HEK293 (cell line): ENCODE results near the gene TRIM44.

Experiments
- CTCF ChIA-PET: fragments of 350-600 bp; formaldehyde crosslinking; extraction: SDS; loops from one replicate; lab custom pipeline; 2021; ENCODE audit warnings: antibody characterized with exemption; lab: Yijun Ruan, JAX
- POLR2A ChIA-PET: fragments of 300-600 bp; formaldehyde crosslinking; extraction: SDS; loops from one replicate; lab custom pipeline; 2020; ENCODE audit warnings: antibody characterized with exemption, inconsistent platforms; lab: Yijun Ruan, JAX
- H3K27ac ChIP-seq: fragments of 200-500 bp; sonication (Bioruptor generic); 2 replicates; pipeline ENCODE4 v1.5.1; 2014; ENCODE audit warnings: low read depth, low read length, control low read depth, inconsistent platforms; ENCODE audit errors: extremely low read depth
- H3K36me3 ChIP-seq, 2 experiments: fragments of 200-500 bp in 1 of 2; sonication (Bioruptor generic) in 1 of 2; 1 replicate in 1 of 2; 2 replicates in 1 of 2; pipeline ENCODE4 v1.5.1; 2014 to 2017; ENCODE audit warnings: inconsistent platforms in 2 of 2, low read length in 2 of 2; ENCODE audit not compliant: control insufficient read depth in 2 of 2, insufficient read depth in 1 of 2
- H3K4me1 ChIP-seq: fragments of 200-500 bp; sonication (Bioruptor generic); 2 replicates; pipeline ENCODE4 v1.5.1; 2014; ENCODE audit warnings: mild to moderate bottlenecking, low read length, inconsistent platforms; ENCODE audit not compliant: control insufficient read depth, insufficient read depth
- H3K4me3 ChIP-seq: 2 replicates; pipeline ENCODE4 v1.5.1; 2011; ENCODE audit warnings: low read depth, mild to moderate bottlenecking, control low read depth, low read length, moderate library complexity
- H3K9me3 ChIP-seq: fragments of 200-500 bp; sonication (Bioruptor generic); 2 replicates; pipeline ENCODE4 v1.5.1; 2014; ENCODE audit warnings: low read depth, low read length, inconsistent platforms; ENCODE audit not compliant: control insufficient read depth, insufficient read depth
- SP2 ChIP-seq: fragments of 450-650 bp; formaldehyde crosslinking; IDR thresholded peaks from 2 replicates; pipeline ENCODE4 v1.5.1; 2016; ENCODE audit warnings: missing biosample characterization, missing genetic modification characterization
- ZBTB11 ChIP-seq: fragments of 450-650 bp; formaldehyde crosslinking; conservative IDR thresholded peaks from 2 replicates; pipeline ENCODE4 v1.5.1; 2016; ENCODE audit warnings: low read depth, missing biosample characterization, missing genetic modification characterization
- ZBTB8A ChIP-seq: fragments of 450-650 bp; formaldehyde crosslinking; IDR thresholded peaks from 2 replicates; pipeline ENCODE4 v1.5.1; 2016; ENCODE audit warnings: missing biosample characterization, missing genetic modification characterization
- ZFHX2 ChIP-seq: fragments of 450-650 bp; formaldehyde crosslinking; conservative IDR thresholded peaks from 2 replicates; pipeline ENCODE4 v1.5.1; 2016; ENCODE audit warnings: missing biosample characterization, missing genetic modification characterization
- ZFP37 ChIP-seq: fragments of 450-650 bp; formaldehyde crosslinking; IDR thresholded peaks from 2 replicates; pipeline ENCODE4 v1.5.1; 2016; ENCODE audit warnings: missing biosample characterization, missing genetic modification characterization
- ZNF239 ChIP-seq: fragments of 450-650 bp; formaldehyde crosslinking; IDR thresholded peaks from 2 replicates; pipeline ENCODE4 v1.5.1; 2016; ENCODE audit warnings: missing biosample characterization, missing genetic modification characterization
- ZNF311 ChIP-seq: fragments of 450-650 bp; formaldehyde crosslinking; IDR thresholded peaks from 2 replicates; pipeline ENCODE4 v1.5.1; 2017; ENCODE audit warnings: missing biosample characterization, missing genetic modification characterization, borderline replicate concordance
- ZNF37A ChIP-seq: fragments of 450-650 bp; IDR thresholded peaks from 2 replicates; pipeline ENCODE4 v1.5.1; 2018; ENCODE audit warnings: missing biosample characterization, missing genetic modification characterization
- ZNF530 ChIP-seq: fragments of 450-650 bp; formaldehyde crosslinking; IDR thresholded peaks from 2 replicates; pipeline ENCODE4 v1.5.1; 2016; ENCODE audit warnings: low read depth, missing biosample characterization, missing genetic modification characterization
- ZNF555 ChIP-seq: fragments of 450-650 bp; formaldehyde crosslinking; conservative IDR thresholded peaks from 2 replicates; pipeline ENCODE4 v1.5.1; 2017; ENCODE audit warnings: missing biosample characterization, mild to moderate bottlenecking, missing genetic modification characterization, inconsistent platforms
- ZNF571 ChIP-seq: fragments of 450-650 bp; formaldehyde crosslinking; IDR thresholded peaks from 2 replicates; pipeline ENCODE4 v1.5.0; 2017; ENCODE audit warnings: missing biosample characterization, missing genetic modification characterization
- ZNF701 ChIP-seq: fragments of 450-650 bp; formaldehyde crosslinking; IDR thresholded peaks from 2 replicates; pipeline ENCODE4 v1.5.1; 2016; ENCODE audit warnings: missing biosample characterization, missing genetic modification characterization
- ZNF785 ChIP-seq: fragments of 450-650 bp; formaldehyde crosslinking; IDR thresholded peaks from 2 replicates; pipeline ENCODE4 v1.5.1; 2016; ENCODE audit warnings: missing biosample characterization, missing genetic modification characterization
- ZNF837 ChIP-seq: fragments of 450-650 bp; formaldehyde crosslinking; IDR thresholded peaks from 2 replicates; pipeline ENCODE4 v1.5.1; 2016; ENCODE audit warnings: missing biosample characterization, missing genetic modification characterization
- TF ChIP-seq, protein P1 (sequence below): fragments of 450-650 bp; formaldehyde crosslinking; IDR thresholded peaks from 2 replicates; pipeline ENCODE4 v1.5.1; 2016; ENCODE audit warnings: missing biosample characterization, missing genetic modification characterization
- TF ChIP-seq, protein P2 (sequence below): fragments of 450-650 bp; formaldehyde crosslinking; IDR thresholded peaks from 2 replicates; pipeline ENCODE4 v1.5.1; 2016; ENCODE audit warnings: missing biosample characterization, missing genetic modification characterization
- TF ChIP-seq, protein P3 (sequence below): fragments of 450-650 bp; formaldehyde crosslinking; IDR thresholded peaks from 2 replicates; pipeline ENCODE4 v1.5.1; 2016; ENCODE audit warnings: missing biosample characterization, missing genetic modification characterization
- TF ChIP-seq, protein P4 (sequence below): fragments of 450-650 bp; IDR thresholded peaks from 2 replicates; pipeline ENCODE4 v1.5.1; 2018; ENCODE audit warnings: missing biosample characterization, mild to moderate bottlenecking, missing genetic modification characterization
- TF ChIP-seq, protein P5 (sequence below): fragments of 450-650 bp; formaldehyde crosslinking; IDR thresholded peaks from 2 replicates; pipeline ENCODE4 v1.5.1; 2016; ENCODE audit warnings: missing biosample characterization, missing genetic modification characterization

Gene TRIM44

DNA sequence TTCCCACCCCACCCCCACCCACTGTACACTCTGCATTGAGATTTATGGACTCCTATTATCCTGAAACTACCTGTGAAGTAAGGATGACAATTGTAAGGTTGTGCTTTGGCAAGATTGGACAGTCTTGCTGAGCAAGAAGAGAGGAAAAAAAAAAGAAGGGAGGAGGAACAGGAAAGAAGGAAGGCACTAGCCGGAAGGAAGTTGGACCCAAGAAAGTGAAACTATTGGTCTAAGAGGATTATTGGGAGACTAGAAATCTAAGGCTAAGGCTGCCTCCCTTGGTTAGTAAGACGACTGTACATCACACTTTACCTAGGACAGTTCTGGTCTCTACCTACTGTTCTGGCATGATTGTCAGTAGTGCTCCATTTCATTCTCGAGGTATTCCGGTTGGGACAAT, 12.1 kb upstream of the TRIM44 start:
- H3K9me3 ChIP-seq: no peaks in the 10 kb centered on the region
- ChIA-PET CTCF (interaction anchor here (1.1 kb wide), 1 partner anchor 419 kb away, joined by 3 read pairs; no protein-coding TSS in a partner anchor), POLR2A (no interaction called here)
- H3K4me3 ChIP-seq: no peak overlapping the region
- TF ChIP-seq, protein P1, sequence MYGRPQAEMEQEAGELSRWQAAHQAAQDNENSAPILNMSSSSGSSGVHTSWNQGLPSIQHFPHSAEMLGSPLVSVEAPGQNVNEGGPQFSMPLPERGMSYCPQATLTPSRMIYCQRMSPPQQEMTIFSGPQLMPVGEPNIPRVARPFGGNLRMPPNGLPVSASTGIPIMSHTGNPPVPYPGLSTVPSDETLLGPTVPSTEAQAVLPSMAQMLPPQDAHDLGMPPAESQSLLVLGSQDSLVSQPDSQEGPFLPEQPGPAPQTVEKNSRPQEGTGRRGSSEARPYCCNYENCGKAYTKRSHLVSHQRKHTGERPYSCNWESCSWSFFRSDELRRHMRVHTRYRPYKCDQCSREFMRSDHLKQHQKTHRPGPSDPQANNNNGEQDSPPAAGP (tag by site-specific recombination): no peak
- TF ChIP-seq ZNF311 (no peak), ZNF555 (no peak), ZBTB8A (tag by site-specific recombination) (no peak), ZFP37 (tag by site-specific recombination) (no peak), ZBTB11 (no peak), ZNF239 (no peak), ZNF530 (tag by site-specific recombination) (no peak), ZFHX2 (tag by site-specific recombination) (no peak), ZNF701 (tag by site-specific recombination) (no peak), ZNF37A (tag by site-specific recombination) (no peak), ZNF571 (tag by site-specific recombination) (no peak), SP2 (tag by site-specific recombination) (no peak), ZNF837 (tag by site-specific recombination) (no peak), ZNF785 (tag by site-specific recombination) (no peak)
- TF ChIP-seq, protein P2, sequence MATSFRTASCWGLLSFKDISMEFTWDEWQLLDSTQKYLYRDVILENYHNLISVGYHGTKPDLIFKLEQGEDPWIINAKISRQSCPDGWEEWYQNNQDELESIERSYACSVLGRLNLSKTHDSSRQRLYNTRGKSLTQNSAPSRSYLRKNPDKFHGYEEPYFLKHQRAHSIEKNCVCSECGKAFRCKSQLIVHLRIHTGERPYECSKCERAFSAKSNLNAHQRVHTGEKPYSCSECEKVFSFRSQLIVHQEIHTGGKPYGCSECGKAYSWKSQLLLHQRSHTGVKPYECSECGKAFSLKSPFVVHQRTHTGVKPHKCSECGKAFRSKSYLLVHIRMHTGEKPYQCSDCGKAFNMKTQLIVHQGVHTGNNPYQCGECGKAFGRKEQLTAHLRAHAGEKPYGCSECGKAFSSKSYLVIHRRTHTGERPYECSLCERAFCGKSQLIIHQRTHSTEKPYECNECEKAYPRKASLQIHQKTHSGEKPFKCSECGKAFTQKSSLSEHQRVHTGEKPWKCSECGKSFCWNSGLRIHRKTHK: no peak
- TF ChIP-seq, protein P3, sequence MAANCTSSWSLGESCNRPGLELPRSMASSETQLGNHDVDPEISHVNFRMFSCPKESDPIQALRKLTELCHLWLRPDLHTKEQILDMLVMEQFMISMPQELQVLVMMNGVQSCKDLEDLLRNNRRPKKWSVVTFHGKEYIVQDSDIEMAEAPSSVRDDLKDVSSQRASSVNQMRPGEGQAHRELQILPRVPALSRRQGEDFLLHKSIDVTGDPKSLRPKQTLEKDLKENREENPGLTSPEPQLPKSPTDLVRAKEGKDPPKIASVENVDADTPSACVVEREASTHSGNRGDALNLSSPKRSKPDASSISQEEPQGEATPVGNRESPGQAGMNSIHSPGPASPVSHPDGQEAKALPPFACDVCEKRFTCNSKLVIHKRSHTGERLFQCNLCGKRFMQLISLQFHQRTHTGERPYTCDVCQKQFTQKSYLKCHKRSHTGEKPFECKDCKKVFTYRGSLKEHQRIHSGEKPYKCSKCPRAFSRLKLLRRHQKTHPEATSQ (tag by site-specific recombination): no peak
- TF ChIP-seq, protein P4, sequence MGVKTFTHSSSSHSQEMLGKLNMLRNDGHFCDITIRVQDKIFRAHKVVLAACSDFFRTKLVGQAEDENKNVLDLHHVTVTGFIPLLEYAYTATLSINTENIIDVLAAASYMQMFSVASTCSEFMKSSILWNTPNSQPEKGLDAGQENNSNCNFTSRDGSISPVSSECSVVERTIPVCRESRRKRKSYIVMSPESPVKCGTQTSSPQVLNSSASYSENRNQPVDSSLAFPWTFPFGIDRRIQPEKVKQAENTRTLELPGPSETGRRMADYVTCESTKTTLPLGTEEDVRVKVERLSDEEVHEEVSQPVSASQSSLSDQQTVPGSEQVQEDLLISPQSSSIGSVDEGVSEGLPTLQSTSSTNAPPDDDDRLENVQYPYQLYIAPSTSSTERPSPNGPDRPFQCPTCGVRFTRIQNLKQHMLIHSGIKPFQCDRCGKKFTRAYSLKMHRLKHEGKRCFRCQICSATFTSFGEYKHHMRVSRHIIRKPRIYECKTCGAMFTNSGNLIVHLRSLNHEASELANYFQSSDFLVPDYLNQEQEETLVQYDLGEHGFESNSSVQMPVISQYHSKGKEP (tag by site-specific recombination): no peak
- TF ChIP-seq, protein P5, sequence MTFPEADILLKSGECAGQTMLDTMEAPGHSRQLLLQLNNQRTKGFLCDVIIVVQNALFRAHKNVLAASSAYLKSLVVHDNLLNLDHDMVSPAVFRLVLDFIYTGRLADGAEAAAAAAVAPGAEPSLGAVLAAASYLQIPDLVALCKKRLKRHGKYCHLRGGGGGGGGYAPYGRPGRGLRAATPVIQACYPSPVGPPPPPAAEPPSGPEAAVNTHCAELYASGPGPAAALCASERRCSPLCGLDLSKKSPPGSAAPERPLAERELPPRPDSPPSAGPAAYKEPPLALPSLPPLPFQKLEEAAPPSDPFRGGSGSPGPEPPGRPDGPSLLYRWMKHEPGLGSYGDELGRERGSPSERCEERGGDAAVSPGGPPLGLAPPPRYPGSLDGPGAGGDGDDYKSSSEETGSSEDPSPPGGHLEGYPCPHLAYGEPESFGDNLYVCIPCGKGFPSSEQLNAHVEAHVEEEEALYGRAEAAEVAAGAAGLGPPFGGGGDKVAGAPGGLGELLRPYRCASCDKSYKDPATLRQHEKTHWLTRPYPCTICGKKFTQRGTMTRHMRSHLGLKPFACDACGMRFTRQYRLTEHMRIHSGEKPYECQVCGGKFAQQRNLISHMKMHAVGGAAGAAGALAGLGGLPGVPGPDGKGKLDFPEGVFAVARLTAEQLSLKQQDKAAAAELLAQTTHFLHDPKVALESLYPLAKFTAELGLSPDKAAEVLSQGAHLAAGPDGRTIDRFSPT (tag by site-specific recombination): no peak
- H3K36me3 ChIP-seq: no peaks in the 10 kb centered on the region
- H3K4me1 ChIP-seq: peaks cover 2% of the 10 kb centered on the region; the same call in 1 of the 2 replicates
- H3K27ac ChIP-seq: no peak overlapping the region
